ENCODE measurements around the gene PALB2. TPM values are rescaled to one million over a fixed set of nuclear protein-coding genes. Genes with fewer than 3 reads are reported as not detected.

The PALB2 gene
- polyA plus RNA-seq, 2 of the 4 experiments (the other 2 are of a cell fraction), result 13.9 to 17.4 TPM

DNA sequence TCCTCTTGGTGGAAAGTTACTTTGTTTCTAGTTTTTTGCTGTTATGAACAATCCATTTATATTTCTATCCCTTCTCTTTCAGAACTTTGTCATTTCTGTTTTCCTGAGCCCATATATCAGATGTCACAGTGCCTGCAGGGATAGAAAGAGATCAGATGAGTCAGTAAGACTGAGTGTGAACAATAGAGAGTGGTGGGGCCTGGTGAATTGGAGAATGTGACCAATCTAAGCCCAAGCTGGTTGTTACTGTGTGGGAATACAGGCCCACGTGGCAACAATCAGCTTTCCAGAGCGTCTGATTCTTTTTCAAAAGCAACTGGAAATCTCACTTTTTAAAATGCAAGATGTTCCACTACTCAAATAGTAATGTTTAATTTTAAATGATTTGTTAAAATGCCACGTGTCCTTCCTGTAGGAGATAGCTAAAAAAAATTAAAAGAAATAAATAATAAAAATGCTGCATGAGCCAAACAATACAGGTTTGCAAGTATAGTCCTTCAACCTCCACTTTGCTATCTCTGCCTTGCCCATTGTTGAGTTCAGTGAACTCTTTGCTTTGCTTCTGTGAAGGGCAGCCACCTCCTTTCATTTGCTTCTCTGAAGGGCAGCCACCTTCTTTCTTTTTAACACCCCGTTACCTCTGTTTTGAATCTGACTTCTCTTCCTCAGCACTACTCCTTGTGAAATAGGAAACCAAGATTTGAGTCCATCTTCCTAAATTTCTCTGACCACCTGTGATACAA, 9.7 kb upstream of the PALB2 start (continued):
- TF ChIP-seq, protein P1, sequence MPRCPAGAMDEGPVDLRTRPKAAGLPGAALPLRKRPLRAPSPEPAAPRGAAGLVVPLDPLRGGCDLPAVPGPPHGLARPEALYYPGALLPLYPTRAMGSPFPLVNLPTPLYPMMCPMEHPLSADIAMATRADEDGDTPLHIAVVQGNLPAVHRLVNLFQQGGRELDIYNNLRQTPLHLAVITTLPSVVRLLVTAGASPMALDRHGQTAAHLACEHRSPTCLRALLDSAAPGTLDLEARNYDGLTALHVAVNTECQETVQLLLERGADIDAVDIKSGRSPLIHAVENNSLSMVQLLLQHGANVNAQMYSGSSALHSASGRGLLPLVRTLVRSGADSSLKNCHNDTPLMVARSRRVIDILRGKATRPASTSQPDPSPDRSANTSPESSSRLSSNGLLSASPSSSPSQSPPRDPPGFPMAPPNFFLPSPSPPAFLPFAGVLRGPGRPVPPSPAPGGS (IDR thresholded peaks at IDR 0.05), result no peak
- TF ChIP-seq, protein P2, sequence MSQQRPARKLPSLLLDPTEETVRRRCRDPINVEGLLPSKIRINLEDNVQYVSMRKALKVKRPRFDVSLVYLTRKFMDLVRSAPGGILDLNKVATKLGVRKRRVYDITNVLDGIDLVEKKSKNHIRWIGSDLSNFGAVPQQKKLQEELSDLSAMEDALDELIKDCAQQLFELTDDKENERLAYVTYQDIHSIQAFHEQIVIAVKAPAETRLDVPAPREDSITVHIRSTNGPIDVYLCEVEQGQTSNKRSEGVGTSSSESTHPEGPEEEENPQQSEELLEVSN (IDR thresholded peaks at IDR 0.05; ENCODE audit: borderline replicate concordance, low read depth), result no peak
- TF ChIP-seq NPAS2 (CRISPR knock-in tag; IDR thresholded peaks at IDR 0.05; ENCODE audit: borderline replicate concordance) (no peak), TFCP2L1 (CRISPR knock-in tag; IDR thresholded peaks at IDR 0.05) (no peak), CBX2 (IDR thresholded peaks at IDR 0.05; ENCODE audit: borderline replicate concordance, low read depth) (no peak), CBX8 (IDR thresholded peaks at IDR 0.05) (no peak), CHD4 (IDR thresholded peaks at IDR 0.05; ENCODE audit: borderline replicate concordance) (no peak), JUNB (IDR thresholded peaks at IDR 0.05) (no peak)
- TF ChIP-seq, protein P3, sequence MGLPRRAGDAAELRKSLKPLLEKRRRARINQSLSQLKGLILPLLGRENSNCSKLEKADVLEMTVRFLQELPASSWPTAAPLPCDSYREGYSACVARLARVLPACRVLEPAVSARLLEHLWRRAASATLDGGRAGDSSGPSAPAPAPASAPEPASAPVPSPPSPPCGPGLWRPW (IDR thresholded peaks at IDR 0.05), result no peak

DNA sequence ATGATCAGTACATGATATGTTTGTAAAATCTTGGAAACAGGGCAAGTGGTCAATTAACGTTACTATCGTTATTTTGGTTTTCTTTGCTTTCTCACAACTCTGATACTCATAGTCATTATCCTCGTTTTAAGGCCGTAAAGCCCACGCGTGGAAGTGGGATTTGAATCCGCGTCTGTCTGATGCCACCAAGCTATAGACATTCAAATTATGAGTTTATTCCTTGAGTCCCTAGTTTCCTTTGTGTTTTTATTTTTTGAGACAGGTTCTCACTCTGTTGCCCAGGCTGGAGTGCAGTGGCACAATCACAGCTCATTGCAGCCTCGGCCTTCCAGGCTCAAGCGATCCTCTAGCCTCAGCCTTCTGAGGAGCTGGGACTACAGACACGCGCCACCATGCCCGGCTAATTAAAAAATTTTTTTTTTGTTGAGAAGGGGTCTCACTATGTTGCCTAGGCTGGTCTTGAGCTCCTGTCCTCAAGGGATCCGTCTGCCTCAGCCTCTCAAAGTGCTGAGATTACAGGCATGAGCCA, 1.2 kb upstream of the PALB2 start:
- FAIRE-seq (no peak), ATAC-seq (no peak), DNase-seq (ENCODE audit: low read depth in 1 of 2, low spot score in 1 of 2) (no peak)
- peak overlapping the region; percentile 94 for H3K4me2 ChIP-seq
- peak overlapping the region; percentile 84 for H3K4me3 ChIP-seq
- peaks cover 16% of the 10 kb centered on the region; the same call in 2 of the 3 replicates for H3K4me1 ChIP-seq
- CTCF ChIA-PET, result interaction anchor here (1.0 to 1.8 kb wide), 5 partner anchors 17 to 84 kb away, joined by 3 to 8 read pairs (median 3); partner anchors contain the start of gene NDUFAB1
- TF ChIP-seq, protein P4, sequence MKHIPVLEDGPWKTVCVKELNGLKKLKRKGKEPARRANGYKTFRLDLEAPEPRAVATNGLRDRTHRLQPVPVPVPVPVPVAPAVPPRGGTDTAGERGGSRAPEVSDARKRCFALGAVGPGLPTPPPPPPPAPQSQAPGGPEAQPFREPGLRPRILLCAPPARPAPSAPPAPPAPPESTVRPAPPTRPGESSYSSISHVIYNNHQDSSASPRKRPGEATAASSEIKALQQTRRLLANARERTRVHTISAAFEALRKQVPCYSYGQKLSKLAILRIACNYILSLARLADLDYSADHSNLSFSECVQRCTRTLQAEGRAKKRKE (CRISPR knock-in tag; IDR thresholded peaks at IDR 0.05; ENCODE audit: low read depth), result no peak
- TF ChIP-seq PHF8 (IDR thresholded peaks at IDR 0.05; ENCODE audit: borderline replicate concordance, low read depth) (no peak), GATA3 (IDR thresholded peaks at IDR 0.05; ENCODE audit: borderline replicate concordance) (no peak), MYC (IDR thresholded peaks at IDR 0.05; ENCODE audit: borderline replicate concordance, low read length) (no peak), RNF2 (IDR thresholded peaks at IDR 0.05; ENCODE audit: borderline replicate concordance, low read depth) (no peak), TP53 (CRISPR knock-in tag; IDR thresholded peaks at IDR 0.05) (no peak), ZFP36 (IDR thresholded peaks at IDR 0.05; ENCODE audit: borderline replicate concordance, partially characterized antibody) (no peak), HDAC2 (IDR thresholded peaks at IDR 0.05) (no peak), ZC3H11A (IDR thresholded peaks at IDR 0.05) (no peak), RCOR1 (IDR thresholded peaks at IDR 0.05; ENCODE audit: low read depth, low read length) (no peak), ZSCAN20 (CRISPR knock-in tag; IDR thresholded peaks at IDR 0.05) (no peak)
- TF ChIP-seq, protein P5, sequence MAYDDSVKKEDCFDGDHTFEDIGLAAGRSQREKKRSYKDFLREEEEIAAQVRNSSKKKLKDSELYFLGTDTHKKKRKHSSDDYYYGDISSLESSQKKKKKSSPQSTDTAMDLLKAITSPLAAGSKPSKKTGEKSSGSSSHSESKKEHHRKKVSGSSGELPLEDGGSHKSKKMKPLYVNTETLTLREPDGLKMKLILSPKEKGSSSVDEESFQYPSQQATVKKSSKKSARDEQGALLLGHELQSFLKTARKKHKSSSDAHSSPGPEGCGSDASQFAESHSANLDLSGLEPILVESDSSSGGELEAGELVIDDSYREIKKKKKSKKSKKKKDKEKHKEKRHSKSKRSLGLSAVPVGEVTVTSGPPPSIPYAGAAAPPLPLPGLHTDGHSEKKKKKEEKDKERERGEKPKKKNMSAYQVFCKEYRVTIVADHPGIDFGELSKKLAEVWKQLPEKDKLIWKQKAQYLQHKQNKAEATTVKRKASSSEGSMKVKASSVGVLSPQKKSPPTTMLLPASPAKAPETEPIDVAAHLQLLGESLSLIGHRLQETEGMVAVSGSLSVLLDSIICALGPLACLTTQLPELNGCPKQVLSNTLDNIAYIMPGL (CRISPR knock-in tag; IDR thresholded peaks at IDR 0.05; ENCODE audit: borderline replicate concordance), result no peak
- H3K27ac ChIP-seq, result peak overlapping the region; percentile 79 to 97; a peak in 5 of 6 replicates
- POLR2A ChIA-PET, result no interaction called here
- WGBS (ENCODE audit: missing lambda C conversion rate), result 79% methylated on average over 14 of the region's 14 CpGs
- H3K9me3 ChIP-seq, result no peaks in the 10 kb centered on the region

All from A549 (cell line).